Stimulated activated CD8-positive, alpha-beta memory T cell treated with anti-CD3 and anti-CD28 coated beads, Interleukin-7, amount 100 ng/mL, for 1 hour (primary cell): ENCODE results near the gene AUTS2.

Experiments
- DNase-seq, 2 donors: peaks; one replicate each; pipeline ENCODE4 v3.0.0-alpha.2; 2020; ENCODE audit warnings: low read depth in 2 of 2

AUTS2 gene

GRCh38 chr7:70457883-70458680 is 859.8 kb downstream of the AUTS2 start:
- no peak for DNase-seq

GRCh38 chr7:70458745-70459144 is 860.5 kb downstream of the AUTS2 start:
- DNase-seq, result no peak

- no peak for DNase-seq
These were observed 861.3 kb downstream of the AUTS2 start for GRCh38 chr7:70459546-70459945.

- no peak for DNase-seq
These were observed 861.8 kb downstream of the AUTS2 start for GRCh38 chr7:70460071-70460470.

- DNase-seq, result no peak
These were observed 862.3 kb downstream of the AUTS2 start for GRCh38 chr7:70460562-70460961.

- no peak for DNase-seq
These were observed 865.2 kb downstream of the AUTS2 start for GRCh38 chr7:70463352-70463938.

- DNase-seq, result no peak
These were observed 868.6 kb downstream of the AUTS2 start for GRCh38 chr7:70466725-70467364.

- no peak for DNase-seq
These were observed 872.5 kb downstream of the AUTS2 start for GRCh38 chr7:70470746-70471145.

GRCh38 chr7:70472601-70473237 is 874.4 kb downstream of the AUTS2 start:
- no peak for DNase-seq

GRCh38 chr7:70474639-70475234 is 876.5 kb downstream of the AUTS2 start:
- DNase-seq, result no peak

- DNase-seq, result no peak
These were observed 879.0 kb downstream of the AUTS2 start for GRCh38 chr7:70477036-70478010.

GRCh38 chr7:70479153-70480021 is 881.1 kb downstream of the AUTS2 start:
- DNase-seq, result no peak

GRCh38 chr7:70480927-70481569 is 882.8 kb downstream of the AUTS2 start:
- no peak for DNase-seq

GRCh38 chr7:70481570-70482123 is 883.4 kb downstream of the AUTS2 start:
- DNase-seq, result no peak

- DNase-seq, result no peak
These were observed 886.0 kb downstream of the AUTS2 start for GRCh38 chr7:70484255-70484654.

- no peak for DNase-seq
These were observed 888.7 kb downstream of the AUTS2 start for GRCh38 chr7:70486977-70487376.

GRCh38 chr7:70487428-70487827 is 889.2 kb downstream of the AUTS2 start:
- no peak for DNase-seq

- DNase-seq, result no peak
These were observed 889.6 kb downstream of the AUTS2 start for GRCh38 chr7:70487886-70488285.

GRCh38 chr7:70489813-70490212 is 891.5 kb downstream of the AUTS2 start:
- no peak for DNase-seq
